GM19238 (cell line): ENCODE results near the gene COLGALT1.
A peak's percentile ranks its signal among the peaks of the same experiment; 100 is the strongest.
"Not testable (repeated sequence)": the region's sequence is repeated elsewhere in the genome, so short reads cannot be mapped to it uniquely, and the experiment has no call there.

Experiments used
- DNase-seq: peaks from one replicate; pipeline ENCODE4 v3.0.0; 2011; ENCODE audit warnings: low spot score; ENCODE audit not compliant: insufficient read length

Gene COLGALT1

GRCh38 chr19:17555480-17555928, at the start of gene COLGALT1:
TSS of gene COLGALT1 (plus strand) at chr19:17555649. CDS start at chr19:17555714, 65 bp downstream.
- peak; percentile 98 for DNase-seq

- no peak for DNase-seq
These were observed 48.7 kb upstream of the COLGALT1 start for GRCh38 chr19:17506745-17507144.

- not testable (repeated sequence) for DNase-seq
These were observed 46.9 kb upstream of the COLGALT1 start for GRCh38 chr19:17508558-17508933.

- DNase-seq = no peak
These were observed 45.0 kb upstream of the COLGALT1 start for GRCh38 chr19:17510220-17510993.

- DNase-seq = peak; percentile 84
These were observed 43.5 kb upstream of the COLGALT1 start for GRCh38 chr19:17511724-17512573.

- DNase-seq = no peak
These were observed 42.9 kb upstream of the COLGALT1 start for GRCh38 chr19:17512574-17512939.

- no peak for DNase-seq
These were observed 39.9 kb upstream of the COLGALT1 start for GRCh38 chr19:17515408-17516149.

- DNase-seq = no peak
These were observed 37.6 kb upstream of the COLGALT1 start for GRCh38 chr19:17517898-17518297.

GRCh38 chr19:17518654-17519053, 36.8 kb upstream of the COLGALT1 start:
- not testable (repeated sequence) for DNase-seq

- DNase-seq = no peak
These were observed 35.5 kb upstream of the COLGALT1 start for GRCh38 chr19:17519967-17520366.

GRCh38 chr19:17520865-17521264, 34.6 kb upstream of the COLGALT1 start:
- DNase-seq = no peak

- peak; percentile 89 for DNase-seq
These were observed 32.2 kb upstream of the COLGALT1 start for GRCh38 chr19:17522988-17523872.

GRCh38 chr19:17524651-17525050, 30.8 kb upstream of the COLGALT1 start:
- no peak for DNase-seq

GRCh38 chr19:17525141-17525540, 30.3 kb upstream of the COLGALT1 start:
- no peak for DNase-seq

GRCh38 chr19:17526922-17527321, 28.5 kb upstream of the COLGALT1 start:
- DNase-seq = peak; percentile 62

GRCh38 chr19:17527326-17527725, 28.1 kb upstream of the COLGALT1 start:
- no peak for DNase-seq

- DNase-seq = no peak
These were observed 26.8 kb upstream of the COLGALT1 start for GRCh38 chr19:17528610-17529009.

GRCh38 chr19:17529239-17530158, 25.9 kb upstream of the COLGALT1 start:
- DNase-seq = no peak

- no peak for DNase-seq
These were observed 24.9 kb upstream of the COLGALT1 start for GRCh38 chr19:17530586-17530985.

GRCh38 chr19:17532116-17532515, 23.3 kb upstream of the COLGALT1 start:
- no peak for DNase-seq
